SIG-M5 treated with dmso at 0.1 percent for 504 hours (cell line): ENCODE results near the gene SRD5A2.
"Not testable (repeated sequence)": the region's sequence is repeated elsewhere in the genome, so short reads cannot be mapped to it uniquely, and the experiment has no call there.

Source experiments
- DNase-seq: peaks from one replicate; lab custom pipeline; 2025; ENCODE audit not compliant: unreplicated experiment; lab: John Stamatoyannopoulos, UW

The SRD5A2 gene

GRCh38 chr2:31534636-31535035, 46.1 kb downstream of the SRD5A2 start:
- no peak for DNase-seq

GRCh38 chr2:31533036-31533435, 47.7 kb downstream of the SRD5A2 start:
- no peak for DNase-seq

- DNase-seq, result no peak
Measured at GRCh38 chr2:31531101-31531500, 49.6 kb downstream of the SRD5A2 start.

GRCh38 chr2:31529256-31529655, 51.5 kb downstream of the SRD5A2 start:
- DNase-seq, result no peak

- no peak for DNase-seq
Measured at GRCh38 chr2:31528823-31529222, 51.9 kb downstream of the SRD5A2 start.

- no peak for DNase-seq
Measured at GRCh38 chr2:31526946-31527732, 53.6 kb downstream of the SRD5A2 start.

- DNase-seq, result no peak
Measured at GRCh38 chr2:31525876-31526275, 54.9 kb downstream of the SRD5A2 start.

- no peak for DNase-seq
Measured at GRCh38 chr2:31524592-31524991, 56.1 kb downstream of the SRD5A2 start.

- DNase-seq, result peak; percentile 27
Measured at GRCh38 chr2:31523871-31524492, 56.8 kb downstream of the SRD5A2 start.

- no peak for DNase-seq
Measured at GRCh38 chr2:31522786-31523185, 58.0 kb downstream of the SRD5A2 start.

- DNase-seq, result no peak
Measured at GRCh38 chr2:31517442-31518203, 63.1 kb downstream of the SRD5A2 start.

- no peak for DNase-seq
Measured at GRCh38 chr2:31515586-31515985, 65.2 kb downstream of the SRD5A2 start.

GRCh38 chr2:31513553-31513952, 67.2 kb downstream of the SRD5A2 start:
- DNase-seq, result no peak

GRCh38 chr2:31511376-31511775, 69.4 kb downstream of the SRD5A2 start:
- no peak for DNase-seq

- no peak for DNase-seq
Measured at GRCh38 chr2:31505111-31505510, 75.6 kb downstream of the SRD5A2 start.

- no peak for DNase-seq
Measured at GRCh38 chr2:31504311-31504710, 76.4 kb downstream of the SRD5A2 start.

GRCh38 chr2:31496451-31496874, 84.3 kb downstream of the SRD5A2 start:
- DNase-seq, result not testable (repeated sequence)

- peak; percentile 33 for DNase-seq
Measured at GRCh38 chr2:31489339-31489738, 91.4 kb downstream of the SRD5A2 start.

- DNase-seq, result no peak
Measured at GRCh38 chr2:31483246-31483645, 97.5 kb downstream of the SRD5A2 start.

GRCh38 chr2:31476511-31477180, 104.1 kb downstream of the SRD5A2 start:
- DNase-seq, result no peak

GRCh38 chr2:31475692-31476091, 105.0 kb downstream of the SRD5A2 start:
- no peak for DNase-seq
